GM18951 (cell line): Measurements from ENCODE around the gene CNTNAP5.

ENCODE experiments used
- POLR2A ChIP-seq: IDR thresholded peaks from 4 replicates; pipeline ENCODE4 v1.6.1; 2011; ENCODE audit warnings: mild to moderate bottlenecking; ENCODE audit not compliant: insufficient read length, insufficient read depth; ENCODE audit errors: extremely low read depth
- in situ Hi-C: fragments of 300-500 bp; cut with MboI; formaldehyde crosslinking; loops from one replicate; pipeline ENCODE4 v1.12.0; 2022; ENCODE audit warnings: low sequenced_read_pairs, mixed read lengths, inconsistent platforms; ENCODE audit not compliant: unreplicated experiment

CNTNAP5 gene

GRCh38 chr2:124159166-124159565 lies 134.1 kb downstream of the CNTNAP5 start:
- in situ Hi-C loops, result no loop called here
- TF ChIP-seq POLR2A, result no peak

GRCh38 chr2:124161542-124161941 lies 136.5 kb downstream of the CNTNAP5 start:
- in situ Hi-C loops, result no loop called here
- no peak for TF ChIP-seq POLR2A

DNA sequence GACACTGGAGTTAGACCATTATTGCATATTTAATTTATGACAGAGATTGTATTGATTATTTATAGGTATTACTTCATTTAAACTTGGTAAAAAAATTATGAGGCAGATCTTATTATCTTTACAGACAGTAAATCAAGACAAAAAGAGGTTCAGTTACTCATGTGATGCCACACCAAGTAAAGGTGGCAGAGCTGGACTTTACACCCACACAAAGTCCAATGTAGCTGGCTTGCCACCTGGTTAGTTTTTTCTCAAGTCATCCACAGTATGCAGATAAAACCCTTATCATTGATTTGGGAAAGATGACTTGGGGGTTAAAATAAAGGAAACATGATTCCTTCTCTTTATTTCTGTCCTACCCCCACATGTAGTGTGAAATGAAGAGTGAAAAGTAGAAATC lies 137.2 kb downstream of the CNTNAP5 start:
- in situ Hi-C loops, result no loop called here

GRCh38 chr2:124163840-124164239 lies 138.8 kb downstream of the CNTNAP5 start:
- in situ Hi-C loops, result no loop called here

More for the DNA sequence above, 137.2 kb downstream of the CNTNAP5 start:
- no peak for TF ChIP-seq POLR2A

DNA sequence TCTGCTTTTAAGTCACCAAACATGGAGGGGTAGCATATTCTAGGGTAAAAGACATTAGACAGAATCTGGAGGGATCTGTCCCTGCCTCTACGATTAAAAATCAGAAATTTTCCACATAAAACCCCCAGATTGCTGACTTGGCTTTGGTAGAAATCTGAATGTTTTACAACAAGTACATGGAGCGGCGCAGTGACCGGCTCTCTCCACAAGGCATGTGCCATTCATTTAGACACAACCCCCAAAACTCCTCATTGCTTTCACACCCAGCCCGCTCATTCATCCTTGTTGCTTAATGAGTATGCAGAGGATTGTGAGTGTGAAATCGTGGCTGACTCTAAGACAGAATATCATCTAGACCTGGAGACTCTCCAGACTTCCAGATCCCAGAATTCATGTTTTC lies 140.6 kb downstream of the CNTNAP5 start:
- in situ Hi-C loops, result no loop called here
- no peak for TF ChIP-seq POLR2A

More at GRCh38 chr2:124163840-124164239, 138.8 kb downstream of the CNTNAP5 start:
- no peak for TF ChIP-seq POLR2A

GRCh38 chr2:124171472-124172063 lies 146.5 kb downstream of the CNTNAP5 start:
- in situ Hi-C loops, result no loop called here
- no peak for TF ChIP-seq POLR2A

DNA sequence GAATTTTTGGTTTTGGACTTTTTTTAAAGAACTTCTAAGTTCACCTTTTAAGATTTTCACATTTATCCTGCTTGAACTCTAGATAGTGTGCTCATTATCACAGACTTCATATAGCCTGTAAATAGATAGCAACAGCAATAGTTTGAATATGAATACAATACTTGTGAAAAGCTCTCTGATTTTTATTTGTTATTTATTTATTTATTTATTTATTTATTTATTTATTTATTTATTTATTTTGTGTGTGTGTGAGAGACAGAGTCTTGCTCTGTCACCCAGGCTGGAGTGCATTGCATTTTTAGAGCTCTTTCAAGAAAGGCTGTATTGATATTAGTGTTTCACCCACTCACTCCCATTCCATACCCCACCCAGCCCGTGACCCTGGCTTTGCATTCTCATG lies 153.6 kb downstream of the CNTNAP5 start:
- TF ChIP-seq POLR2A, result no peak
- in situ Hi-C loops, result no loop called here

DNA sequence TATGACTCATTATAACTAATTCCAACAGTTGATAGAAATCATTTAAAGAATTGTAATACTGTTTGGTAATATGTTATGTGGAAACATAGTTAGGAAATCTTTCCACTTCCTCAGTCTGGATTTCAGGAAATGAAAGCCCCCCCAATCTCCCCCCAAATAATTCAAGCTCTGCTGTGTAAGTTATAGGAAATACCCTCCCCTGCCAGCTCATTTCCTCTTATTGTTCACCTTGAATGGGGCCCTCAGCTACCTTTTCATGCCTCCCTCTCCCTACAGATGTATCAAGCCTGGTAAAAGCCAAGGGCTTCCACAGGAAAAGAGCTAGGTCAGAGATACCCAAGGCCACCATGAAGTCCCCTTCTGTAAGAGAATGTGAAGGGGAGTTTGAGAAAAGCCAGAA lies 155.5 kb downstream of the CNTNAP5 start:
- in situ Hi-C loops, result no loop called here
- TF ChIP-seq POLR2A, result no peak

DNA sequence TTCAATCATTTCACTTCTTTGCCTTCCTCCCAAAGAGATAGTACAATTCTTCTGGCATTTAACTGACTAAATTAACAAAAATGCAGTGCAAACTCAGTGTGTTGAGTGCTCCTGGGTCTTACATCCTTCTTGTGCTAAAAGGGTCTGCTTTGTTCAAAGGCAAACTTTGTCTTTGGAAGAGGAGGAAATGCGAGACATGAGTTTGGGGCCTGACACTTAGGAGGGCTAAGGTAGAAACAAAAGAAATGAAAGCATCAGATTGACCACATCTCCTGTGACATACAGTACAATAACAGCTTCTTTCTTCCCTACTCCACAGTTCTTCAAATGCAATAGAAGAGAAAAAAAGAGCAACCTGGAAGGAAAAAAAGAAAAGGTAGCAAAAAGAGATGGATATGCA lies 161.7 kb downstream of the CNTNAP5 start:
- in situ Hi-C loops, result no loop called here
- no peak for TF ChIP-seq POLR2A

- in situ Hi-C loops, result no loop called here
- no peak for TF ChIP-seq POLR2A
Measured at GRCh38 chr2:124187948-124188347, 162.9 kb downstream of the CNTNAP5 start.

DNA sequence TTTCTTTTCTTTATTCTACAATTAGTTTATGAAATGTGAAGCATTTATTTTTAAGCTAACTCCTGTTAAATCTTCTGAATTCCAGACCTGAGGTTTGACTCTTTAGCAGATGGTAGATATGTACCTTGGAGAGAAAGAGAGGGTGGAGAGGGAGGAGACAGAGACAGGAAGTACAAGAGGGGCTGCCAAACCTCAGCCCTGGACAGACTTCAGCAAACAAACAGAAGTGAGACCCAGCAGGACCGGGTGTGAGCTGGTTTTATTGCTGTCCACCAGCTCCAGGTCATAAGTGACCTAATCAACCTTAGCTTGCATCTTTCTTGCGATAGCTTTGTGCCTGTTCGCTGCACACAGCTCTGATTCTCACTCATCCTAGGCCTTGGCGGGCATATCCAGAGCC lies 168.6 kb downstream of the CNTNAP5 start:
- in situ Hi-C loops, result no loop called here
- TF ChIP-seq POLR2A, result no peak

DNA sequence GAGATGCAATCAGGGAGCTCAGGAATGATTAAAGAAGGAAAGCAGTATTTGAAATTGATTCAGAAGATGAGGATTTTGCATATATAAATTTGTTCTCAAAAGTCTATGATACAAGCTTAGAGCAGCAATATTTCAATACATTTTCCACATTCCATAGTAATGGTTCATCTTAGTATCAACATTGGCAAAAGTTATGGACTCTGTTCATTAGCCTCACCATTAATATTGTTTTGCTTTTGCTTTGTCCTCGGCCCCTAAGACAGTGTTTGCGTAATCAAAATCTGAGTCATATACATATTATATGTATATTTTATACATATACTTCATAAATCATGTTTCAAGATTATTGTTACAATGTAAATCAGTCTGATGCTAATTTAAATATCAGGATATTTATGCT lies 176.6 kb downstream of the CNTNAP5 start:
- TF ChIP-seq POLR2A, result no peak
- in situ Hi-C loops, result no loop called here

DNA sequence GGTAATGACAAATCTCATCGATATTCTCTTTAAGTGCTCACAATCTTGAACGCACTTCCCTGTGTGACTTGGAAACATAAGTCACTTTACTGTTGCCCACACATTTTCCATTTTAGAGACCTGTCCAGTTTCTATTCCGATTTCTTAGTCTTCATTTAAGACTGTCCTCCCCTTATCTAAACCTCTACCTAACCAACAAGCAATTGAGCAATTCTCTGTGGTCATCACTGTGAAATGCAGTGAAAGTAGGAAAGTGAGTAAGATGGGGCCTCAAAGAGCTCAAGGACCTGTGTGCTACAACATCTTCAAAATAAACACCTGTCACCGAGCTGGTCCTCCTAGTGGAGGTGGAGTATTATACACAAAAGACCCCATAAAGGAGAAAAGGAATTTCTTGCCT lies 184.4 kb downstream of the CNTNAP5 start:
- in situ Hi-C loops, result no loop called here
- no peak for TF ChIP-seq POLR2A

- in situ Hi-C loops, result no loop called here
- no peak for TF ChIP-seq POLR2A
Measured at GRCh38 chr2:124211461-124211860, 186.4 kb downstream of the CNTNAP5 start.
